H9 (cell line): ENCODE data around the gene PLLP. TPM values are rescaled to one million over a fixed set of nuclear protein-coding genes. Genes with fewer than 3 reads are reported as not detected.

Experiments used
- DNase-seq: peaks from one replicate; pipeline ENCODE4 v3.0.0-alpha.2; 2017
- H2AFZ ChIP-seq: one replicate; pipeline ENCODE4 v1.6.1; 2013; ENCODE audit warnings: mild to moderate bottlenecking, low read length, control low read depth, moderate library complexity
- H2AK5ac ChIP-seq: 2 replicates; pipeline ENCODE4 v1.6.1; 2013; ENCODE audit warnings: low read length, control low read depth, mixed read lengths; ENCODE audit not compliant: insufficient read length
- H2BK120ac ChIP-seq: one replicate; pipeline ENCODE4 v1.6.1; 2013; ENCODE audit warnings: low read depth, mild to moderate bottlenecking, low read length, control low read depth, inconsistent platforms; ENCODE audit not compliant: poor library complexity, severe bottlenecking
- H2BK12ac ChIP-seq: 2 replicates; pipeline ENCODE4 v1.6.1; 2013; ENCODE audit warnings: low read length, control low read depth, mixed read lengths, low read depth; ENCODE audit not compliant: insufficient read length
- H2BK15ac ChIP-seq: 2 replicates; pipeline ENCODE4 v1.6.1; 2013; ENCODE audit warnings: low read depth, low read length, control low read depth
- H2BK20ac ChIP-seq: one replicate; pipeline ENCODE4 v1.6.1; 2013; ENCODE audit warnings: low read depth, mild to moderate bottlenecking, low read length, control low read depth, inconsistent platforms; ENCODE audit not compliant: poor library complexity, severe bottlenecking
- H2BK5ac ChIP-seq: 2 replicates; pipeline ENCODE4 v1.6.1; 2013; ENCODE audit warnings: low read length, control low read depth, mixed read lengths; ENCODE audit not compliant: insufficient read length
- H3K14ac ChIP-seq: 2 replicates; pipeline ENCODE4 v1.6.1; 2013; ENCODE audit warnings: low read length, control low read depth; ENCODE audit not compliant: insufficient read depth
- H3K18ac ChIP-seq: 2 replicates; pipeline ENCODE4 v1.6.1; 2013; ENCODE audit warnings: low read depth, mild to moderate bottlenecking, mixed read lengths, low read length, control low read depth; ENCODE audit not compliant: insufficient read length
- H3K23ac ChIP-seq: 2 replicates; pipeline ENCODE4 v1.6.1; 2013; ENCODE audit warnings: low read length, control low read depth, mixed read lengths, low read depth; ENCODE audit not compliant: insufficient read length
- H3K23me2 ChIP-seq: 2 replicates; pipeline ENCODE4 v1.6.1; 2013; ENCODE audit warnings: low read depth, mild to moderate bottlenecking, mixed read lengths, low read length, control low read depth; ENCODE audit not compliant: insufficient read length, poor library complexity, severe bottlenecking
- H3K27ac ChIP-seq: 2 replicates; pipeline ENCODE4 v1.5.1; 2013; ENCODE audit warnings: low read length, control low read depth, mixed read lengths, low read depth; ENCODE audit not compliant: insufficient read length
- H3K27me3 ChIP-seq: 2 replicates; pipeline ENCODE4 v1.6.1; 2013; ENCODE audit warnings: low read length, control low read depth, inconsistent platforms; ENCODE audit not compliant: insufficient read depth
- H3K4ac ChIP-seq: 2 replicates; pipeline ENCODE4 v1.6.1; 2013; ENCODE audit warnings: low read depth, mild to moderate bottlenecking, control low read depth, inconsistent platforms, low read length, moderate library complexity
- H3K4me1 ChIP-seq: 2 replicates; pipeline ENCODE4 v1.6.1; 2013; ENCODE audit warnings: low read length, control low read depth, inconsistent platforms; ENCODE audit not compliant: insufficient read depth
- H3K4me2 ChIP-seq: 2 replicates; pipeline ENCODE4 v1.6.1; 2013; ENCODE audit warnings: low read length, control low read depth, mixed read lengths; ENCODE audit not compliant: insufficient read length, insufficient read depth
- H3K56ac ChIP-seq: 2 replicates; pipeline ENCODE4 v1.6.1; 2013; ENCODE audit warnings: low read depth, mild to moderate bottlenecking, mixed read lengths, low read length, control low read depth; ENCODE audit not compliant: insufficient read length
- H3K79me1 ChIP-seq: 2 replicates; pipeline ENCODE4 v1.6.1; 2013; ENCODE audit warnings: low read depth, mild to moderate bottlenecking, moderate library complexity, low read length, control low read depth, inconsistent platforms; ENCODE audit not compliant: insufficient read depth, poor library complexity, severe bottlenecking
- H3K79me2 ChIP-seq: 2 replicates; pipeline ENCODE4 v1.6.1; 2013; ENCODE audit warnings: low read length, control low read depth, inconsistent platforms; ENCODE audit not compliant: insufficient read depth
- H3K9ac ChIP-seq: 2 replicates; pipeline ENCODE4 v1.6.1; 2013; ENCODE audit warnings: low read length, control low read depth, mixed read lengths; ENCODE audit not compliant: insufficient read length; ENCODE audit errors: extremely low read depth
- H3K9me3 ChIP-seq: one replicate; pipeline ENCODE4 v1.6.1; 2013; ENCODE audit warnings: low read depth, low read length, inconsistent platforms; ENCODE audit not compliant: control insufficient read depth
- H3T11ph ChIP-seq: one replicate; pipeline ENCODE4 v1.6.1; 2013; ENCODE audit warnings: mild to moderate bottlenecking, low read length, control low read depth, inconsistent platforms
- H4K20me1 ChIP-seq: one replicate; pipeline ENCODE4 v1.6.1; 2013; ENCODE audit not compliant: control insufficient read depth, insufficient read length, insufficient read depth
- H4K5ac ChIP-seq: 2 replicates; pipeline ENCODE4 v1.6.1; 2013; ENCODE audit warnings: low read depth, mild to moderate bottlenecking, mixed read lengths, low read length, control low read depth; ENCODE audit not compliant: insufficient read length
- H4K8ac ChIP-seq: replicated peaks from 2 replicates; pipeline ENCODE4 v1.6.1; 2013; ENCODE audit warnings: low read length, control low read depth, mixed read lengths, low read depth; ENCODE audit not compliant: insufficient read length
- H4K91ac ChIP-seq: 2 replicates; pipeline ENCODE4 v1.6.1; 2013; ENCODE audit warnings: low read depth, mild to moderate bottlenecking, moderate library complexity, mixed read lengths, low read length, control low read depth; ENCODE audit not compliant: insufficient read length
- H3K27ac Mint-ChIP-seq, 3 experiments: 2 replicates in 2 of 3; 3 replicates in 1 of 3; pipeline ENCODE4 v1.8.0; 2020 to 2021; ENCODE audit warnings: mixed read lengths in 3 of 3, mild to moderate bottlenecking in 1 of 3, moderate library complexity in 1 of 3
- H3K27me3 Mint-ChIP-seq: 2 replicates; pipeline ENCODE4 v1.8.0; 2021; ENCODE audit warnings: low read depth, mild to moderate bottlenecking, moderate library complexity, mixed read lengths
- H3K36me3 Mint-ChIP-seq, 3 experiments: 2 replicates in 2 of 3; 3 replicates in 1 of 3; pipeline ENCODE4 v1.8.0; 2020 to 2021; ENCODE audit warnings: low read depth in 3 of 3, mixed read lengths in 3 of 3; ENCODE audit not compliant: insufficient read depth in 1 of 3
- H3K4me1 Mint-ChIP-seq, 2 experiments: 2 replicates each; pipeline ENCODE4 v1.8.0; 2020; ENCODE audit warnings: mixed read lengths in 2 of 2
- H3K4me3 Mint-ChIP-seq, 2 experiments: 2 replicates in 1 of 2; 3 replicates in 1 of 2; pipeline ENCODE4 v1.8.0; 2020 to 2021; ENCODE audit warnings: mild to moderate bottlenecking in 2 of 2, mixed read lengths in 2 of 2, moderate library complexity in 1 of 2
- H3K9me3 Mint-ChIP-seq, 2 experiments: 2 replicates in 1 of 2; 3 replicates in 1 of 2; pipeline ENCODE4 v1.8.0; 2020; ENCODE audit warnings: mild to moderate bottlenecking in 2 of 2, mixed read lengths in 2 of 2, moderate library complexity in 1 of 2
- WGBS: extraction: QIAGEN DNeasy Blood & Tissue Kit; methylation state at CpG from one replicate; pipeline ENCODE4 v1.1.7; 2013; ENCODE audit warnings: missing lambda C conversion rate, low lambda C conversion rate, mixed read lengths; ENCODE audit not compliant: insufficient read length; ENCODE audit errors: extremely low coverage; 5-methylcytosine and 5-hydroxymethylcytosine counted together
- total RNA-seq: library from RNA; stranded (reverse); gene quantifications from 2 replicates; pipeline ENCODE4 v1.2.1, GENCODE V29; 2021
- TF ChIP-seq, protein P1 (sequence below): fragments of 200-600 bp; sonication (generic); conservative IDR thresholded peaks from 3 replicates; pipeline ENCODE4 v1.8.0; 2021; ENCODE audit warnings: antibody characterized with exemption, mild to moderate bottlenecking

Gene PLLP
- total RNA-seq, 1 experiment from 2014 or later: 1.8 TPM

DNA sequence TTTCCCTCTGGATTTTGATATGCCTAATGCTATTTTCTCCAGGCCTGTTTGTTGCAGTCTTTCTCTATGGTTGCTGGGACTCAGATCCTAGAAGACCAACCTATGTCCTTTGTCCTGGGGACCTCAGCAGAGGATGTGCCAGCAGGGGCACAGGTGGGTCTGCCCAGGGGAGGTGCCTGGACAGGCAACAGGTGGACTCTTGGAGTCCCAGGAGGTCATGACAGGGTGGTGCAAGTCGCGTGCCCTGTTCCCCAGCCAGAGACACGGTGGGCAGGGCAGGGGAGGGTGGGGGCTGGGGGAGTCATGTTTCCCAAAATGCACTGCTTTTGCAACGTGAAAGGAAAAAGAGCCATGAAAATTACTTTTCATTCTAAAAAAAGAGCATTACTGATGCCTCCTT is 26.3 kb upstream of the PLLP start:
- Histone ChIP-seq H3K18ac (no peak overlapping the region), H2BK5ac (no peak overlapping the region), H2BK20ac (no peak overlapping the region), H2AFZ (no peak overlapping the region), H3K27me3 (no peaks in the 10 kb centered on the region), H3K27ac (no peak overlapping the region), H4K20me1 (peaks cover 5% of the 10 kb centered on the region), H2BK120ac (no peak overlapping the region), H3K9ac (no peak overlapping the region), H3K56ac (no peak overlapping the region), H4K5ac (no peak overlapping the region), H3K79me1 (no peaks in the 10 kb centered on the region), H3K4me1 (no peaks in the 10 kb centered on the region), H4K8ac (no peak overlapping the region), H3K4me2 (no peak overlapping the region), H3K23ac (no peak overlapping the region), H2AK5ac (no peak overlapping the region), H2BK12ac (no peak overlapping the region), H3T11ph (no peak overlapping the region), H3K14ac (no peak overlapping the region), H3K79me2 (no peaks in the 10 kb centered on the region), H2BK15ac (no peak overlapping the region), H4K91ac (no peak overlapping the region), H3K4ac (no peak overlapping the region), H3K9me3 (no peaks in the 10 kb centered on the region), H3K23me2 (no peaks in the 10 kb centered on the region)
- TF ChIP-seq, protein P1, sequence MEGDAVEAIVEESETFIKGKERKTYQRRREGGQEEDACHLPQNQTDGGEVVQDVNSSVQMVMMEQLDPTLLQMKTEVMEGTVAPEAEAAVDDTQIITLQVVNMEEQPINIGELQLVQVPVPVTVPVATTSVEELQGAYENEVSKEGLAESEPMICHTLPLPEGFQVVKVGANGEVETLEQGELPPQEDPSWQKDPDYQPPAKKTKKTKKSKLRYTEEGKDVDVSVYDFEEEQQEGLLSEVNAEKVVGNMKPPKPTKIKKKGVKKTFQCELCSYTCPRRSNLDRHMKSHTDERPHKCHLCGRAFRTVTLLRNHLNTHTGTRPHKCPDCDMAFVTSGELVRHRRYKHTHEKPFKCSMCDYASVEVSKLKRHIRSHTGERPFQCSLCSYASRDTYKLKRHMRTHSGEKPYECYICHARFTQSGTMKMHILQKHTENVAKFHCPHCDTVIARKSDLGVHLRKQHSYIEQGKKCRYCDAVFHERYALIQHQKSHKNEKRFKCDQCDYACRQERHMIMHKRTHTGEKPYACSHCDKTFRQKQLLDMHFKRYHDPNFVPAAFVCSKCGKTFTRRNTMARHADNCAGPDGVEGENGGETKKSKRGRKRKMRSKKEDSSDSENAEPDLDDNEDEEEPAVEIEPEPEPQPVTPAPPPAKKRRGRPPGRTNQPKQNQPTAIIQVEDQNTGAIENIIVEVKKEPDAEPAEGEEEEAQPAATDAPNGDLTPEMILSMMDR: no peak
- no CpG with 5 or more reads among the region's 4 CpGs for WGBS
- Mint-ChIP-seq H3K4me1 (peaks cover 3 to 6% of the 10 kb centered on the region in 2 experiments), H3K27ac (no peak overlapping the region), H3K36me3 (no peaks in the 10 kb centered on the region), H3K27me3 (peaks cover 6% of the 10 kb centered on the region), H3K9me3 (no peaks in the 10 kb centered on the region), H3K4me3 (no peak overlapping the region)
- no peak for DNase-seq
